Ectodermal cell (in vitro differentiated cells): ENCODE measurements around the gene PPM1F.
"Not testable (repeated sequence)": the region's sequence is repeated elsewhere in the genome, so short reads cannot be mapped to it uniquely, and the experiment has no call there.

Source experiments
- H3K27ac ChIP-seq: 2 replicates; pipeline ENCODE4 v1.7.0; 2013; ENCODE audit warnings: mild to moderate bottlenecking, low read depth, low read length; ENCODE audit not compliant: insufficient read depth, poor library complexity, severe bottlenecking
- H3K27me3 ChIP-seq: 2 replicates; pipeline ENCODE4 v1.7.0; 2013; ENCODE audit warnings: mild to moderate bottlenecking, low read length; ENCODE audit not compliant: insufficient read depth, control insufficient read depth, poor library complexity, severe bottlenecking
- H3K36me3 ChIP-seq: one replicate; pipeline ENCODE4 v1.7.0; 2013; ENCODE audit warnings: low read length; ENCODE audit not compliant: control insufficient read depth, insufficient read depth
- H3K4me1 ChIP-seq: one replicate; pipeline ENCODE4 v1.7.0; 2013; ENCODE audit warnings: low read length; ENCODE audit not compliant: control insufficient read depth, insufficient read depth
- H3K4me3 ChIP-seq: 2 replicates; pipeline ENCODE4 v1.7.0; 2013; ENCODE audit warnings: low read depth, low read length, control low read depth; ENCODE audit not compliant: insufficient read depth
- H3K9me3 ChIP-seq: 2 replicates; pipeline ENCODE4 v1.7.0; 2013; ENCODE audit warnings: mild to moderate bottlenecking, low read length, moderate library complexity; ENCODE audit not compliant: control insufficient read depth
- WGBS, 2 experiments: methylation state at CpG; one replicate each; pipeline ENCODE4 v1.1.7; 2013; ENCODE audit warnings: missing lambda C conversion rate in 2 of 2; 5-methylcytosine and 5-hydroxymethylcytosine counted together

PPM1F gene

GRCh38 chr22:21874953-21875352 is 77.7 kb downstream of the PPM1F start:
- not testable (repeated sequence) for H3K4me3 ChIP-seq, H3K4me1 ChIP-seq, H3K9me3 ChIP-seq, H3K27me3 ChIP-seq, H3K27ac ChIP-seq, H3K36me3 ChIP-seq
- WGBS, 2 experiments, result 88 to 90% methylated on average over 3 to 4 of the region's 4 CpGs

GRCh38 chr22:21873619-21874018 is 79.0 kb downstream of the PPM1F start:
- no peaks in the 10 kb centered on the region for H3K36me3 ChIP-seq
- no peaks in the 10 kb centered on the region for H3K27me3 ChIP-seq
- no peak overlapping the region for H3K27ac ChIP-seq
- H3K9me3 ChIP-seq, result no peaks in the 10 kb centered on the region
- 84 to 90% methylated on average over 7 of the region's 7 CpGs for WGBS, 2 experiments
- H3K4me1 ChIP-seq, result no peaks in the 10 kb centered on the region
- H3K4me3 ChIP-seq, result no peak overlapping the region

- H3K27ac ChIP-seq, H3K4me3 ChIP-seq, H3K27me3 ChIP-seq, H3K36me3 ChIP-seq, H3K9me3 ChIP-seq, H3K4me1 ChIP-seq: not testable (repeated sequence)
- WGBS, 2 experiments, result 94% methylated on average over 4 of the region's 4 CpGs
Observed at GRCh38 chr22:21872741-21873140, 79.9 kb downstream of the PPM1F start.
